K562 (cell line): ENCODE results near the gene PCAT6. TPM values are rescaled to one million over a fixed set of nuclear protein-coding genes. Genes with fewer than 3 reads are reported as not detected.
A peak's percentile ranks its signal among the peaks of the same experiment; 100 is the strongest.

ENCODE experiments used
- BACH1 ChIP-seq: fragments of 200-800 bp; sonication (Bioruptor generic); IDR thresholded peaks from 2 replicates; pipeline ENCODE4 v1.6.1; 2016; ENCODE audit warnings: missing genetic modification characterization, missing compliant biosample characterization
- BRF1 ChIP-seq: IDR thresholded peaks from 3 replicates; pipeline ENCODE4 v1.6.1; 2011; ENCODE audit warnings: borderline replicate concordance, mild to moderate bottlenecking; ENCODE audit not compliant: insufficient read length; ENCODE audit errors: extremely low read depth
- FUS ChIP-seq: fragments of 200-400 bp; formaldehyde crosslinking; optimal IDR thresholded peaks from 2 replicates; pipeline ENCODE3; 2017; ENCODE audit warnings: low read depth, low read length
- HCFC1 ChIP-seq: IDR thresholded peaks from 2 replicates; pipeline ENCODE4 v1.6.1; 2012; ENCODE audit warnings: low read depth, low read length, improper control_type of control experiment
- HDAC2 ChIP-seq: fragments of 450-650 bp; IDR thresholded peaks from 2 replicates; pipeline ENCODE4 v1.6.1; 2016; ENCODE audit warnings: mild to moderate bottlenecking
- HNRNPL ChIP-seq: fragments of 200-400 bp; formaldehyde crosslinking; IDR thresholded peaks from 2 replicates; pipeline ENCODE4 v1.6.1; 2017; ENCODE audit warnings: low read depth, mild to moderate bottlenecking, low read length
- HSF4 ChIP-seq: fragments of 250-450 bp; sonication (Bioruptor Pico); IDR thresholded peaks from 2 replicates; pipeline ENCODE4 v2.1.2; 2022; ENCODE audit warnings: mild to moderate bottlenecking, moderate library complexity, borderline replicate concordance
- MIER1 ChIP-seq: fragments of 450-650 bp; IDR thresholded peaks from 2 replicates; pipeline ENCODE4 v1.6.1; 2016; ENCODE audit warnings: antibody characterized with exemption, mild to moderate bottlenecking, low read depth
- NCOA6 ChIP-seq: fragments of 450-650 bp; IDR thresholded peaks from 2 replicates; pipeline ENCODE4 v1.6.1; 2017; ENCODE audit warnings: mild to moderate bottlenecking
- RB1 ChIP-seq: fragments of 450-650 bp; IDR thresholded peaks from 2 replicates; pipeline ENCODE4 v1.6.1; 2017; ENCODE audit warnings: low read depth, mild to moderate bottlenecking
- RBM22 ChIP-seq: fragments of 200-400 bp; formaldehyde crosslinking; IDR thresholded peaks from 2 replicates; pipeline ENCODE4 v1.6.1; 2018; ENCODE audit warnings: low read length, low read depth; ENCODE audit not compliant: poor library complexity, severe bottlenecking
- RNF2 ChIP-seq: sonication (generic); IDR thresholded peaks from 2 replicates; pipeline ENCODE4 v1.6.1; 2016
- SMARCE1 ChIP-seq: fragments of 450-650 bp; IDR thresholded peaks from 2 replicates; pipeline ENCODE4 v1.7.1; 2016; ENCODE audit warnings: mild to moderate bottlenecking
- TAF15 ChIP-seq: fragments of 200-400 bp; formaldehyde crosslinking; IDR thresholded peaks from 2 replicates; pipeline ENCODE4 v1.6.1; 2017; ENCODE audit warnings: mild to moderate bottlenecking, low read depth, low read length, moderate library complexity
- TGIF2 ChIP-seq: sonication (generic); formaldehyde crosslinking; IDR thresholded peaks from 2 replicates; pipeline ENCODE4 v1.8.1; 2022; ENCODE audit warnings: mild to moderate bottlenecking, missing genetic modification reagents, moderate library complexity
- polyA plus RNA-seq, 8 experiments: library from polyadenylated mRNA; depleted of rRNA in 4 of 8; stranded (reverse) in 5 of 8; unstranded in 3 of 8; fragments of >200 nt; fragmentation: Nextera tagmentation in 2 of 8; fragmentation: Illumina TruSeq in 1 of 8; extraction: Ambion mirVana in 2 of 8; extraction: Trizol in 1 of 8; gene quantifications; 2 replicates each; pipeline versions ENCODE4 v1.2.1 to v1.2.3, GENCODE V29; 2011 to 2014; ENCODE audit warnings: inconsistent platforms in 1 of 8, missing spikeins in 1 of 8
- total RNA-seq, 7 experiments: library from RNA; depleted of rRNA in 6 of 7; stranded (reverse); fragments of >200 nt in 6 of 7; fragmentation: Illumina TruSeq in 2 of 7; extraction: Trizol in 2 of 7; gene quantifications; 2 replicates each; pipeline versions ENCODE4 v1.2.1 to v1.2.3, GENCODE V29; 2011 to 2021; ENCODE audit warnings: low replicate concordance in 1 of 7
- TF ChIP-seq, protein P1 (sequence below): sonication (generic); formaldehyde crosslinking; IDR thresholded peaks from 2 replicates; pipeline ENCODE4 v1.8.1; 2023; ENCODE audit warnings: mild to moderate bottlenecking, missing genetic modification reagents
- TF ChIP-seq, protein P2 (sequence below): fragments of 250-450 bp; sonication (Bioruptor Pico); IDR thresholded peaks from 2 replicates; pipeline ENCODE4 v1.9.0; 2021; ENCODE audit warnings: mild to moderate bottlenecking, inconsistent platforms
- TF ChIP-seq, protein P3 (sequence below): fragments of 250-450 bp; sonication (Bioruptor Pico); IDR thresholded peaks from 2 replicates; pipeline ENCODE4 v1.4.0; 2020

PCAT6 gene
- total and polyA plus RNA-seq, 9 of the 15 experiments (the other 6 are each of a cell fraction or from before 2014, with no cell fraction given), result 0.25 to 2.4 (median 0.54) TPM; not detected in 1

DNA sequence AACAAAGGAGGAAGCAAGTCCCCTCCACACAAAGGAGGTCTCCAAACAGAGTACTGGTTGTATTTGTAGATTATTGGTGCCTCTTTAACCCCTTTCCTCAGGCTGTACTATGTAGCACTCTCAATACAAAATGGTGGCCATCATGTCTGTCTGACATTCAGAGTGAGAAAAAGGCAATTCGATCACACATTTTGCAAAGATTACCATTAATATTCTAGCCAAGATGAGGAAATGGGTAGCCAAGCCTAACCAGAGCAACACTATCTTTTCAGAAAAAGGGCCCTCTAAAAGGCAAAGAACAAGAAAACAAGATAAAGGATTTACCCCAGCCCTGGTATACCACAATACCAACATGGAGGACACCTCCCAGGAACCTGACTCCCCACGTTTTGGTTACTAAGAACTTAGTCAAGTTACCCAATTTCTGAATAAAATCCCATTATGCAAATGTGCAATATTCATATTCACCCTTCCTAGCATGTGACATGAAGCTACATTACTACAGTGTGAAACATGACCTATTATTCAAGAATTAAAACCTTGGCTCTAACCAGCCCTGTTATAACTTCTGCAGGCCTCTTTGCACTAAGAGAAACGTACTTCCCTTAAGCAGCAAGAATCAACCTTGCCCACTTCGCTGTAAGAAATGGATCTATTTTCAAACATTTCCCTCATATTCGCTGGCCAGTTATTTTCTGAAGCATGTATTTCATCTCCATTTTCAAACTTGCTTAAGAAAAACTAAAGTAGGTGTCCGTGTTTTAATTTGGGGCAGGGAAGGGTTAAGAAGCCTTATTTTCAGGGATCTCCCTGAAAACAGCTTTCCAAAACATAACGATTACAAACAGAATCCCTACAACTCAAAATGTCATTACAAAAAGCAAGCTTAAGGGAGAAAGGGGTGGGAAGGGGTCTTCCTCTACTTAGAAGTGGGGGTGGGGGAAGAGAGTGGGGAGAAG lies 4.6 kb upstream of the PCAT6 start (continued):
- TF ChIP-seq, protein P1, sequence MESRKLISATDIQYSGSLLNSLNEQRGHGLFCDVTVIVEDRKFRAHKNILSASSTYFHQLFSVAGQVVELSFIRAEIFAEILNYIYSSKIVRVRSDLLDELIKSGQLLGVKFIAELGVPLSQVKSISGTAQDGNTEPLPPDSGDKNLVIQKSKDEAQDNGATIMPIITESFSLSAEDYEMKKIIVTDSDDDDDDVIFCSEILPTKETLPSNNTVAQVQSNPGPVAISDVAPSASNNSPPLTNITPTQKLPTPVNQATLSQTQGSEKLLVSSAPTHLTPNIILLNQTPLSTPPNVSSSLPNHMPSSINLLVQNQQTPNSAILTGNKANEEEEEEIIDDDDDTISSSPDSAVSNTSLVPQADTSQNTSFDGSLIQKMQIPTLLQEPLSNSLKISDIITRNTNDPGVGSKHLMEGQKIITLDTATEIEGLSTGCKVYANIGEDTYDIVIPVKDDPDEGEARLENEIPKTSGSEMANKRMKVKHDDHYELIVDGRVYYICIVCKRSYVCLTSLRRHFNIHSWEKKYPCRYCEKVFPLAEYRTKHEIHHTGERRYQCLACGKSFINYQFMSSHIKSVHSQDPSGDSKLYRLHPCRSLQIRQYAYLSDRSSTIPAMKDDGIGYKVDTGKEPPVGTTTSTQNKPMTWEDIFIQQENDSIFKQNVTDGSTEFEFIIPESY, result no peak
- no peak for TF ChIP-seq HDAC2
- TF ChIP-seq RNF2, result 0 out of 2 replicates have a peak, but pooled peaks have one; percentile 21
- TF ChIP-seq SMARCE1, result no peak
- TF ChIP-seq, protein P2, sequence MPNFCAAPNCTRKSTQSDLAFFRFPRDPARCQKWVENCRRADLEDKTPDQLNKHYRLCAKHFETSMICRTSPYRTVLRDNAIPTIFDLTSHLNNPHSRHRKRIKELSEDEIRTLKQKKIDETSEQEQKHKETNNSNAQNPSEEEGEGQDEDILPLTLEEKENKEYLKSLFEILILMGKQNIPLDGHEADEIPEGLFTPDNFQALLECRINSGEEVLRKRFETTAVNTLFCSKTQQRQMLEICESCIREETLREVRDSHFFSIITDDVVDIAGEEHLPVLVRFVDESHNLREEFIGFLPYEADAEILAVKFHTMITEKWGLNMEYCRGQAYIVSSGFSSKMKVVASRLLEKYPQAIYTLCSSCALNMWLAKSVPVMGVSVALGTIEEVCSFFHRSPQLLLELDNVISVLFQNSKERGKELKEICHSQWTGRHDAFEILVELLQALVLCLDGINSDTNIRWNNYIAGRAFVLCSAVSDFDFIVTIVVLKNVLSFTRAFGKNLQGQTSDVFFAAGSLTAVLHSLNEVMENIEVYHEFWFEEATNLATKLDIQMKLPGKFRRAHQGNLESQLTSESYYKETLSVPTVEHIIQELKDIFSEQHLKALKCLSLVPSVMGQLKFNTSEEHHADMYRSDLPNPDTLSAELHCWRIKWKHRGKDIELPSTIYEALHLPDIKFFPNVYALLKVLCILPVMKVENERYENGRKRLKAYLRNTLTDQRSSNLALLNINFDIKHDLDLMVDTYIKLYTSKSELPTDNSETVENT, result no peak
- TF ChIP-seq FUS, result no peak
- TF ChIP-seq HCFC1, result no peak
- no peak for TF ChIP-seq TGIF2 (CRISPR knock-in tag)
- TF ChIP-seq RB1, result no peak
- TF ChIP-seq NCOA6, result no peak; the same call in 1 of the 2 replicates
- TF ChIP-seq HNRNPL, result no peak
- TF ChIP-seq, protein P3, sequence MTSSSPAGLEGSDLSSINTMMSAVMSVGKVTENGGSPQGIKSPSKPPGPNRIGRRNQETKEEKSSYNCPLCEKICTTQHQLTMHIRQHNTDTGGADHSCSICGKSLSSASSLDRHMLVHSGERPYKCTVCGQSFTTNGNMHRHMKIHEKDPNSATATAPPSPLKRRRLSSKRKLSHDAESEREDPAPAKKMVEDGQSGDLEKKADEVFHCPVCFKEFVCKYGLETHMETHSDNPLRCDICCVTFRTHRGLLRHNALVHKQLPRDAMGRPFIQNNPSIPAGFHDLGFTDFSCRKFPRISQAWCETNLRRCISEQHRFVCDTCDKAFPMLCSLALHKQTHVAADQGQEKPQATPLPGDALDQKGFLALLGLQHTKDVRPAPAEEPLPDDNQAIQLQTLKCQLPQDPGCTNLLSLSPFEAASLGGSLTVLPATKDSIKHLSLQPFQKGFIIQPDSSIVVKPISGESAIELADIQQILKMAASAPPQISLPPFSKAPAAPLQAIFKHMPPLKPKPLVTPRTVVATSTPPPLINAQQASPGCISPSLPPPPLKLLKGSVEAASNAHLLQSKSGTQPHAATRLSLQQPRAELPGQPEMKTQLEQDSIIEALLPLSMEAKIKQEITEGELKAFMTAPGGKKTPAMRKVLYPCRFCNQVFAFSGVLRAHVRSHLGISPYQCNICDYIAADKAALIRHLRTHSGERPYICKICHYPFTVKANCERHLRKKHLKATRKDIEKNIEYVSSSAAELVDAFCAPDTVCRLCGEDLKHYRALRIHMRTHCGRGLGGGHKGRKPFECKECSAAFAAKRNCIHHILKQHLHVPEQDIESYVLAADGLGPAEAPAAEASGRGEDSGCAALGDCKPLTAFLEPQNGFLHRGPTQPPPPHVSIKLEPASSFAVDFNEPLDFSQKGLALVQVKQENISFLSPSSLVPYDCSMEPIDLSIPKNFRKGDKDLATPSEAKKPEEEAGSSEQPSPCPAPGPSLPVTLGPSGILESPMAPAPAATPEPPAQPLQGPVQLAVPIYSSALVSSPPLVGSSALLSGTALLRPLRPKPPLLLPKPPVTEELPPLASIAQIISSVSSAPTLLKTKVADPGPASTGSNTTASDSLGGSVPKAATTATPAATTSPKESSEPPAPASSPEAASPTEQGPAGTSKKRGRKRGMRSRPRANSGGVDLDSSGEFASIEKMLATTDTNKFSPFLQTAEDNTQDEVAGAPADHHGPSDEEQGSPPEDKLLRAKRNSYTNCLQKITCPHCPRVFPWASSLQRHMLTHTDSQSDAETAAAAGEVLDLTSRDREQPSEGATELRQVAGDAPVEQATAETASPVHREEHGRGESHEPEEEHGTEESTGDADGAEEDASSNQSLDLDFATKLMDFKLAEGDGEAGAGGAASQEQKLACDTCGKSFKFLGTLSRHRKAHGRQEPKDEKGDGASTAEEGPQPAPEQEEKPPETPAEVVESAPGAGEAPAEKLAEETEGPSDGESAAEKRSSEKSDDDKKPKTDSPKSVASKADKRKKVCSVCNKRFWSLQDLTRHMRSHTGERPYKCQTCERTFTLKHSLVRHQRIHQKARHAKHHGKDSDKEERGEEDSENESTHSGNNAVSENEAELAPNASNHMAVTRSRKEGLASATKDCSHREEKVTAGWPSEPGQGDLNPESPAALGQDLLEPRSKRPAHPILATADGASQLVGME (CRISPR knock-in tag), result peak; percentile 84; the same call in 1 of the 2 replicates
- TF ChIP-seq MIER1, result no peak
- TF ChIP-seq TAF15, result no peak
- TF ChIP-seq RBM22, result no peak
- no peak for TF ChIP-seq HSF4
- TF ChIP-seq BACH1 (tag), result peak; percentile 95
- TF ChIP-seq BRF1, result no peak
